NCI-H1092 treated with DMSO at 0.1 percent for 48 hours (cell line): ENCODE data around the gene C7orf25.

Experiments
- DNase-seq: peaks from one replicate; lab custom pipeline; 2025; lab: John Stamatoyannopoulos, UW

The C7orf25 gene

GRCh38 chr7:42911454-42912447 is at the start of gene C7orf25:
C7orf25 (minus strand) TSS chr7:42912070; CDS start chr7:42910900, 1,170 bp downstream.
- peak; percentile 97 for DNase-seq

- DNase-seq, result no peak
Observed at GRCh38 chr7:42961170-42961569, 49.3 kb upstream of the C7orf25 start.

- DNase-seq, result no peak
Observed at GRCh38 chr7:42960762-42961161, 48.9 kb upstream of the C7orf25 start.

- no peak for DNase-seq
Observed at GRCh38 chr7:42959549-42959948, 47.7 kb upstream of the C7orf25 start.

- no peak for DNase-seq
Observed at GRCh38 chr7:42956062-42956461, 44.2 kb upstream of the C7orf25 start.

GRCh38 chr7:42953994-42954393 is 42.1 kb upstream of the C7orf25 start:
- no peak for DNase-seq

GRCh38 chr7:42952328-42952727 is 40.5 kb upstream of the C7orf25 start:
- no peak for DNase-seq

- no peak for DNase-seq
Observed at GRCh38 chr7:42950417-42950816, 38.5 kb upstream of the C7orf25 start.

GRCh38 chr7:42947521-42947920 is 35.7 kb upstream of the C7orf25 start:
- no peak for DNase-seq

GRCh38 chr7:42946627-42946950 is 34.7 kb upstream of the C7orf25 start:
- DNase-seq, result no peak

GRCh38 chr7:42945821-42946626 is 34.2 kb upstream of the C7orf25 start:
- no peak for DNase-seq

- peak; percentile 58 for DNase-seq
Observed at GRCh38 chr7:42940985-42941847, 29.3 kb upstream of the C7orf25 start.

- no peak for DNase-seq
Observed at GRCh38 chr7:42939457-42940240, 27.8 kb upstream of the C7orf25 start.

GRCh38 chr7:42935861-42936260 is 24.0 kb upstream of the C7orf25 start:
- no peak for DNase-seq

- DNase-seq, result no peak
Observed at GRCh38 chr7:42934291-42934690, 22.4 kb upstream of the C7orf25 start.

GRCh38 chr7:42932811-42933591 is 21.1 kb upstream of the C7orf25 start:
- peak; percentile 40 for DNase-seq

GRCh38 chr7:42931834-42932651 is 20.2 kb upstream of the C7orf25 start, which contains the start of the genes MRPL32 and PSMA2:
MRPL32 (plus strand) TSS chr7:42932376; CDS start chr7:42932387, 11 bp downstream.
PSMA2 (minus strand) TSS chr7:42932174; CDS start chr7:42932158, 16 bp downstream.
- DNase-seq, result peak; percentile 99

GRCh38 chr7:42931447-42931833 is 19.6 kb upstream of the C7orf25 start:
- no peak for DNase-seq

GRCh38 chr7:42930889-42931288 is 19.0 kb upstream of the C7orf25 start:
- no peak for DNase-seq
